HepG2 (cell line): Measurements from ENCODE around the gene PDP2. TPM values are rescaled to one million over a fixed set of nuclear protein-coding genes. Genes with fewer than 3 reads are reported as not detected.

Source experiments
- GATA4 ChIP-seq: sonication (generic); IDR thresholded peaks from 2 replicates; pipeline ENCODE4 v1.6.1; 2016; ENCODE audit warnings: antibody characterized with exemption, low read depth, borderline replicate concordance
- KDM3A ChIP-seq: IDR thresholded peaks from 2 replicates; pipeline ENCODE4 v1.6.1; 2018; ENCODE audit warnings: low read depth, missing compliant biosample characterization
- NR2C2 ChIP-seq: sonication (generic); formaldehyde crosslinking; IDR thresholded peaks from 2 replicates; pipeline ENCODE4 v1.4.0; 2020; ENCODE audit warnings: missing genetic modification reagents, mild to moderate bottlenecking, moderate library complexity, borderline replicate concordance
- PHB2 ChIP-seq: fragments of 450-650 bp; IDR thresholded peaks from 2 replicates; pipeline ENCODE4 v1.6.1; 2018; ENCODE audit not compliant: partially characterized antibody
- SRY ChIP-seq: sonication (generic); formaldehyde crosslinking; IDR thresholded peaks from 2 replicates; pipeline ENCODE4 v1.8.0; 2022; ENCODE audit warnings: mild to moderate bottlenecking, missing genetic modification reagents
- TAF1 ChIP-seq: sonication (generic); formaldehyde crosslinking; IDR thresholded peaks from 2 replicates; pipeline ENCODE4 v1.4.0; 2020; ENCODE audit warnings: missing genetic modification reagents
- ZNF33A ChIP-seq: sonication (generic); formaldehyde crosslinking; IDR thresholded peaks from 2 replicates; pipeline ENCODE4 v1.5.1; 2020; ENCODE audit warnings: missing genetic modification reagents, mild to moderate bottlenecking, moderate library complexity, borderline replicate concordance
- ZNF788 ChIP-seq: sonication (generic); formaldehyde crosslinking; IDR thresholded peaks from 2 replicates; pipeline ENCODE4 v1.5.0; 2020; ENCODE audit warnings: mild to moderate bottlenecking, missing genetic modification reagents, borderline replicate concordance
- ZSCAN30 ChIP-seq: sonication (generic); formaldehyde crosslinking; IDR thresholded peaks from 2 replicates; pipeline ENCODE4 v1.5.0; 2020; ENCODE audit warnings: mild to moderate bottlenecking, missing genetic modification reagents
- polyA plus RNA-seq, 8 experiments: library from polyadenylated mRNA; depleted of rRNA in 3 of 8; stranded (reverse) in 7 of 8; unstranded in 1 of 8; fragments of >200 nt; fragmentation: Illumina TruSeq in 4 of 8; extraction: Trizol in 4 of 8; gene quantifications; 2 replicates each; pipeline versions ENCODE4 v1.2.1 to v1.2.3, GENCODE V29; 2011 to 2016; ENCODE audit warnings: low read depth in 4 of 8, missing spikeins in 1 of 8, mixed read lengths in 1 of 8; ENCODE audit not compliant: insufficient read depth in 1 of 8
- total RNA-seq, 5 experiments: library from RNA; depleted of rRNA; stranded (reverse); fragments of >200 nt; fragmentation: Illumina TruSeq; extraction: Trizol; gene quantifications; 2 replicates each; pipeline ENCODE4 v1.2.3, GENCODE V29; 2016; ENCODE audit warnings: low read depth in 1 of 5
- TF ChIP-seq, protein P1 (sequence below): sonication (generic); formaldehyde crosslinking; IDR thresholded peaks from 2 replicates; pipeline ENCODE4 v1.5.1; 2020; ENCODE audit warnings: mild to moderate bottlenecking, moderate library complexity, missing genetic modification reagents
- TF ChIP-seq, protein P2 (sequence below): fragments of 450-650 bp; IDR thresholded peaks from 2 replicates; pipeline ENCODE4 v1.6.1; 2016
- TF ChIP-seq, protein P3 (sequence below): sonication (generic); formaldehyde crosslinking; IDR thresholded peaks from 2 replicates; pipeline ENCODE4 v1.5.0; 2020; ENCODE audit warnings: mild to moderate bottlenecking, missing genetic modification reagents, borderline replicate concordance
- TF ChIP-seq, protein P4 (sequence below): sonication (generic); formaldehyde crosslinking; conservative IDR thresholded peaks from 2 replicates; pipeline ENCODE4 v1.4.0; 2020; ENCODE audit warnings: missing genetic modification reagents
- TF ChIP-seq, protein P5 (sequence below): sonication (generic); formaldehyde crosslinking; conservative IDR thresholded peaks from 2 replicates; pipeline ENCODE4 v1.8.1; 2023; ENCODE audit warnings: missing genetic modification reagents
- TF ChIP-seq, protein P6 (sequence below): sonication (generic); formaldehyde crosslinking; IDR thresholded peaks from 2 replicates; pipeline ENCODE4 v1.5.0; 2020; ENCODE audit warnings: mild to moderate bottlenecking, missing genetic modification reagents, moderate library complexity

PDP2 gene
- total and polyA plus RNA-seq, 2 of the 13 experiments (the other 11 are each of a cell fraction or from before 2014, with no cell fraction given): 12.8 to 15.8 TPM

DNA sequence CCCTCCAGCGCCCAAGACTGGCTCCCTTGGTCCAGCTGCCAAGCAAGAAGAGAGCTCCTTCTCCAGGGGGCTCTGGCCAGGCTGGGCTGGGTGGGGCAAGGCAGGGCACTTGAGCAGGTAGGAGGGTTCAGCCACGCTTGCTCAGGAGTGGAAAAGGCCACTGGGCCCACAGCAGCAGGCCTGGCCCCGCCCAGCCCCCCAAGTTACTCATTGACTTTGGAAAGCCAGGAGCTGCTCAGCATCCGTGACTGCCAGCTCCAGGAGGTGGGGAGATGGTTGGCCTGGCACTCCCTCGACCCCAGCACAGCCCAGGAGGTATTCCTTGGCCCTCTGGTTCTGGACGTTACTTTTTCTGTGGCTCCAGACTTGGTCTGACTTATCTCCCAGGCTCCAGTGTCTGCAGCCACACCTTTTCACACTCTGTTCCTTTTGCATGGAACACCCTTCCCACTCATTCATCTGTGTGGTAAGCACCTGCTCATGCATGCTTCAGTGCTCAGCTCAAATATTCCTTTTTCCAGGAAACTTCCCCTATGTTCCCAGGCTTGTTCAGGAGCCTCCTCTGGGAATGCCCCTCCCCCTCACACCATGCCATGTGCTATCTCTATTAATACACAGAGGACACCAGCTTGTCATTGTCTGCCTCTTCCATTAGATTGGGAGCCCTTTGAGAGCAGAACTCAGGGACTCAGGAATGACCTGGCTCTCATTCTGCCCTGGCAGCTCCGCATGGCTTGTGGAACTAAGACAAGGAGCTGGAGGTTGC, 38.7 kb downstream of the PDP2 start, which contains the start of gene CDH16 (continued):
- no peak for TF ChIP-seq SRY
- TF ChIP-seq, protein P1, sequence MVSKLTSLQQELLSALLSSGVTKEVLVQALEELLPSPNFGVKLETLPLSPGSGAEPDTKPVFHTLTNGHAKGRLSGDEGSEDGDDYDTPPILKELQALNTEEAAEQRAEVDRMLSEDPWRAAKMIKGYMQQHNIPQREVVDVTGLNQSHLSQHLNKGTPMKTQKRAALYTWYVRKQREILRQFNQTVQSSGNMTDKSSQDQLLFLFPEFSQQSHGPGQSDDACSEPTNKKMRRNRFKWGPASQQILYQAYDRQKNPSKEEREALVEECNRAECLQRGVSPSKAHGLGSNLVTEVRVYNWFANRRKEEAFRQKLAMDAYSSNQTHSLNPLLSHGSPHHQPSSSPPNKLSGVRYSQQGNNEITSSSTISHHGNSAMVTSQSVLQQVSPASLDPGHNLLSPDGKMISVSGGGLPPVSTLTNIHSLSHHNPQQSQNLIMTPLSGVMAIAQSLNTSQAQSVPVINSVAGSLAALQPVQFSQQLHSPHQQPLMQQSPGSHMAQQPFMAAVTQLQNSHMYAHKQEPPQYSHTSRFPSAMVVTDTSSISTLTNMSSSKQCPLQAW (CRISPR knock-in tag): 0 out of 2 replicates have a peak, but pooled peaks have one; percentile 18
- no peak for TF ChIP-seq ZNF33A
- TF ChIP-seq, protein P2, sequence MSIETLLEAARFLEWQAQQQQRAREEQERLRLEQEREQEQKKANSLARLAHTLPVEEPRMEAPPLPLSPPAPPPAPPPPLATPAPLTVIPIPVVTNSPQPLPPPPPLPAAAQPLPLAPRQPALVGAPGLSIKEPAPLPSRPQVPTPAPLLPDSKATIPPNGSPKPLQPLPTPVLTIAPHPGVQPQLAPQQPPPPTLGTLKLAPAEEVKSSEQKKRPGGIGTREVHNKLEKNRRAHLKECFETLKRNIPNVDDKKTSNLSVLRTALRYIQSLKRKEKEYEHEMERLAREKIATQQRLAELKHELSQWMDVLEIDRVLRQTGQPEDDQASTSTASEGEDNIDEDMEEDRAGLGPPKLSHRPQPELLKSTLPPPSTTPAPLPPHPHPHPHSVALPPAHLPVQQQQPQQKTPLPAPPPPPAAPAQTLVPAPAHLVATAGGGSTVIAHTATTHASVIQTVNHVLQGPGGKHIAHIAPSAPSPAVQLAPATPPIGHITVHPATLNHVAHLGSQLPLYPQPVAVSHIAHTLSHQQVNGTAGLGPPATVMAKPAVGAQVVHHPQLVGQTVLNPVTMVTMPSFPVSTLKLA: no peak
- TF ChIP-seq, protein P3, sequence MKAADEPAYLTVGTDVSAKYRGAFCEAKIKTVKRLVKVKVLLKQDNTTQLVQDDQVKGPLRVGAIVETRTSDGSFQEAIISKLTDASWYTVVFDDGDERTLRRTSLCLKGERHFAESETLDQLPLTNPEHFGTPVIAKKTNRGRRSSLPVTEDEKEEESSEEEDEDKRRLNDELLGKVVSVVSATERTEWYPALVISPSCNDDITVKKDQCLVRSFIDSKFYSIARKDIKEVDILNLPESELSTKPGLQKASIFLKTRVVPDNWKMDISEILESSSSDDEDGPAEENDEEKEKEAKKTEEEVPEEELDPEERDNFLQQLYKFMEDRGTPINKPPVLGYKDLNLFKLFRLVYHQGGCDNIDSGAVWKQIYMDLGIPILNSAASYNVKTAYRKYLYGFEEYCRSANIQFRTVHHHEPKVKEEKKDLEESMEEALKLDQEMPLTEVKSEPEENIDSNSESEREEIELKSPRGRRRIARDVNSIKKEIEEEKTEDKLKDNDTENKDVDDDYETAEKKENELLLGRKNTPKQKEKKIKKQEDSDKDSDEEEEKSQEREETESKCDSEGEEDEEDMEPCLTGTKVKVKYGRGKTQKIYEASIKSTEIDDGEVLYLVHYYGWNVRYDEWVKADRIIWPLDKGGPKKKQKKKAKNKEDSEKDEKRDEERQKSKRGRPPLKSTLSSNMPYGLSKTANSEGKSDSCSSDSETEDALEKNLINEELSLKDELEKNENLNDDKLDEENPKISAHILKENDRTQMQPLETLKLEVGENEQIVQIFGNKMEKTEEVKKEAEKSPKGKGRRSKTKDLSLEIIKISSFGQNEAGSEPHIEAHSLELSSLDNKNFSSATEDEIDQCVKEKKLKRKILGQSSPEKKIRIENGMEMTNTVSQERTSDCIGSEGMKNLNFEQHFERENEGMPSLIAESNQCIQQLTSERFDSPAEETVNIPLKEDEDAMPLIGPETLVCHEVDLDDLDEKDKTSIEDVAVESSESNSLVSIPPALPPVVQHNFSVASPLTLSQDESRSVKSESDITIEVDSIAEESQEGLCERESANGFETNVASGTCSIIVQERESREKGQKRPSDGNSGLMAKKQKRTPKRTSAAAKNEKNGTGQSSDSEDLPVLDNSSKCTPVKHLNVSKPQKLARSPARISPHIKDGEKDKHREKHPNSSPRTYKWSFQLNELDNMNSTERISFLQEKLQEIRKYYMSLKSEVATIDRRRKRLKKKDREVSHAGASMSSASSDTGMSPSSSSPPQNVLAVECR: peak; percentile 40; the same call in 1 of the 2 replicates
- no peak for TF ChIP-seq ZSCAN30 (CRISPR knock-in tag)
- TF ChIP-seq KDM3A: peak; percentile 23; the same call in 1 of the 2 replicates
- no peak for TF ChIP-seq NR2C2 (CRISPR knock-in tag)
- peak; percentile 36; the same call in 1 of the 2 replicates for TF ChIP-seq TAF1 (CRISPR knock-in tag)
- no peak for TF ChIP-seq GATA4
- 0 out of 2 replicates have a peak, but pooled peaks have one; percentile 15 for TF ChIP-seq ZNF788 (CRISPR knock-in tag)
- TF ChIP-seq, protein P4, sequence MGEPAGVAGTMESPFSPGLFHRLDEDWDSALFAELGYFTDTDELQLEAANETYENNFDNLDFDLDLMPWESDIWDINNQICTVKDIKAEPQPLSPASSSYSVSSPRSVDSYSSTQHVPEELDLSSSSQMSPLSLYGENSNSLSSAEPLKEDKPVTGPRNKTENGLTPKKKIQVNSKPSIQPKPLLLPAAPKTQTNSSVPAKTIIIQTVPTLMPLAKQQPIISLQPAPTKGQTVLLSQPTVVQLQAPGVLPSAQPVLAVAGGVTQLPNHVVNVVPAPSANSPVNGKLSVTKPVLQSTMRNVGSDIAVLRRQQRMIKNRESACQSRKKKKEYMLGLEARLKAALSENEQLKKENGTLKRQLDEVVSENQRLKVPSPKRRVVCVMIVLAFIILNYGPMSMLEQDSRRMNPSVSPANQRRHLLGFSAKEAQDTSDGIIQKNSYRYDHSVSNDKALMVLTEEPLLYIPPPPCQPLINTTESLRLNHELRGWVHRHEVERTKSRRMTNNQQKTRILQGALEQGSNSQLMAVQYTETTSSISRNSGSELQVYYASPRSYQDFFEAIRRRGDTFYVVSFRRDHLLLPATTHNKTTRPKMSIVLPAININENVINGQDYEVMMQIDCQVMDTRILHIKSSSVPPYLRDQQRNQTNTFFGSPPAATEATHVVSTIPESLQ (CRISPR knock-in tag): no peak
- no peak for TF ChIP-seq PHB2
- TF ChIP-seq, protein P5, sequence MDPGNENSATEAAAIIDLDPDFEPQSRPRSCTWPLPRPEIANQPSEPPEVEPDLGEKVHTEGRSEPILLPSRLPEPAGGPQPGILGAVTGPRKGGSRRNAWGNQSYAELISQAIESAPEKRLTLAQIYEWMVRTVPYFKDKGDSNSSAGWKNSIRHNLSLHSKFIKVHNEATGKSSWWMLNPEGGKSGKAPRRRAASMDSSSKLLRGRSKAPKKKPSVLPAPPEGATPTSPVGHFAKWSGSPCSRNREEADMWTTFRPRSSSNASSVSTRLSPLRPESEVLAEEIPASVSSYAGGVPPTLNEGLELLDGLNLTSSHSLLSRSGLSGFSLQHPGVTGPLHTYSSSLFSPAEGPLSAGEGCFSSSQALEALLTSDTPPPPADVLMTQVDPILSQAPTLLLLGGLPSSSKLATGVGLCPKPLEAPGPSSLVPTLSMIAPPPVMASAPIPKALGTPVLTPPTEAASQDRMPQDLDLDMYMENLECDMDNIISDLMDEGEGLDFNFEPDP (CRISPR knock-in tag): no peak
- TF ChIP-seq, protein P6, sequence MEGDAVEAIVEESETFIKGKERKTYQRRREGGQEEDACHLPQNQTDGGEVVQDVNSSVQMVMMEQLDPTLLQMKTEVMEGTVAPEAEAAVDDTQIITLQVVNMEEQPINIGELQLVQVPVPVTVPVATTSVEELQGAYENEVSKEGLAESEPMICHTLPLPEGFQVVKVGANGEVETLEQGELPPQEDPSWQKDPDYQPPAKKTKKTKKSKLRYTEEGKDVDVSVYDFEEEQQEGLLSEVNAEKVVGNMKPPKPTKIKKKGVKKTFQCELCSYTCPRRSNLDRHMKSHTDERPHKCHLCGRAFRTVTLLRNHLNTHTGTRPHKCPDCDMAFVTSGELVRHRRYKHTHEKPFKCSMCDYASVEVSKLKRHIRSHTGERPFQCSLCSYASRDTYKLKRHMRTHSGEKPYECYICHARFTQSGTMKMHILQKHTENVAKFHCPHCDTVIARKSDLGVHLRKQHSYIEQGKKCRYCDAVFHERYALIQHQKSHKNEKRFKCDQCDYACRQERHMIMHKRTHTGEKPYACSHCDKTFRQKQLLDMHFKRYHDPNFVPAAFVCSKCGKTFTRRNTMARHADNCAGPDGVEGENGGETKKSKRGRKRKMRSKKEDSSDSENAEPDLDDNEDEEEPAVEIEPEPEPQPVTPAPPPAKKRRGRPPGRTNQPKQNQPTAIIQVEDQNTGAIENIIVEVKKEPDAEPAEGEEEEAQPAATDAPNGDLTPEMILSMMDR (CRISPR knock-in tag): 0 out of 2 replicates have a peak, but pooled peaks have one; percentile 8
